Liver (tissue), 3 donors: ENCODE data around the gene CLK1.

Source experiments
- ATF3 ChIP-seq: IDR thresholded peaks from 2 replicates; pipeline ENCODE4 v1.6.1; 2016; ENCODE audit warnings: antibody characterized with exemption
- CTCF ChIP-seq: fragments of 150-350 bp; IDR thresholded peaks from 2 replicates; pipeline ENCODE4 v1.5.1; 2017; ENCODE audit warnings: improper control_type of control experiment, low read depth, low read length; ENCODE audit not compliant: missing input control
- EGR1 ChIP-seq, 2 donors: IDR thresholded peaks; 2 replicates each; pipeline ENCODE4 v1.6.1; 2016 to 2018; ENCODE audit warnings: antibody characterized with exemption in 2 of 2, low read depth in 2 of 2
- FOXA2 ChIP-seq: IDR thresholded peaks from 2 replicates; pipeline ENCODE4 v1.6.1; 2016; ENCODE audit warnings: antibody characterized with exemption
- GABPA ChIP-seq, 2 donors: IDR thresholded peaks in 1 of 2; conservative IDR thresholded peaks in 1 of 2; 2 replicates each; pipeline ENCODE4 v1.6.1; 2016; ENCODE audit warnings: antibody characterized with exemption in 2 of 2, mild to moderate bottlenecking in 1 of 2, moderate library complexity in 1 of 2
- MAX ChIP-seq: IDR thresholded peaks from 2 replicates; pipeline ENCODE4 v1.6.1; 2016; ENCODE audit warnings: antibody characterized with exemption
- RAD21 ChIP-seq, 2 donors: IDR thresholded peaks; 2 replicates each; pipeline ENCODE4 v1.6.1; 2016; ENCODE audit warnings: antibody characterized with exemption in 2 of 2, mild to moderate bottlenecking in 2 of 2
- REST ChIP-seq: IDR thresholded peaks from 2 replicates; pipeline ENCODE4 v1.6.1; 2016; ENCODE audit warnings: antibody characterized with exemption, mild to moderate bottlenecking
- RXRA ChIP-seq, 2 donors: IDR thresholded peaks; 2 replicates each; pipeline ENCODE4 v1.6.1; 2017 to 2018; ENCODE audit warnings: antibody characterized with exemption in 2 of 2, mild to moderate bottlenecking in 1 of 2
- SP1 ChIP-seq: IDR thresholded peaks from 2 replicates; pipeline ENCODE4 v1.6.1; 2018; ENCODE audit warnings: antibody characterized with exemption, mild to moderate bottlenecking
- TAF1 ChIP-seq: conservative IDR thresholded peaks from 2 replicates; pipeline ENCODE4 v1.6.1; 2016; ENCODE audit warnings: antibody characterized with exemption, mild to moderate bottlenecking
- YY1 ChIP-seq: IDR thresholded peaks from 2 replicates; pipeline ENCODE4 v1.6.1; 2016; ENCODE audit warnings: antibody characterized with exemption, mild to moderate bottlenecking
- ZBTB33 ChIP-seq: IDR thresholded peaks from 2 replicates; pipeline ENCODE4 v1.6.1; 2016; ENCODE audit warnings: antibody characterized with exemption
- donor health status: healthy.
- donor health status: healthy.

- TF ChIP-seq CTCF (no peak), ZBTB33 (no peak), TAF1 (no peak), RAD21 (IDR thresholded peaks at IDR 0.05) (no peak), YY1 (no peak), FOXA2 (no peak), SP1 (no peak), REST (no peak), GABPA (IDR thresholded peaks at IDR 0.05 in 1 of 2, conservative IDR thresholded peaks at IDR 0.05 in 1 of 2) (no peak), MAX (no peak), RXRA (IDR thresholded peaks at IDR 0.05) (no peak), EGR1 (IDR thresholded peaks at IDR 0.05; ENCODE audit: low read depth in 2 of 2) (no peak), ATF3 (no peak)
These were observed 13.8 kb downstream of the CLK1 start for GRCh38 chr2:200850512-200851256.
